M059J (cell line): ENCODE data around the gene ACTMAP. TPM values are rescaled to one million over a fixed set of nuclear protein-coding genes. Genes with fewer than 3 reads are reported as not detected.
"Not testable (repeated sequence)": the region's sequence is repeated elsewhere in the genome, so short reads cannot be mapped to it uniquely, and the experiment has no call there.

Source experiments
- DNase-seq: peaks from one replicate; pipeline ENCODE4 v3.0.0-alpha.2; 2012; ENCODE audit warnings: low read depth
- total RNA-seq: library from RNA; depleted of rRNA; stranded (reverse); fragments of >200 nt; shearing (Covaris generic); gene quantifications from 2 replicates; pipeline ENCODE4 v1.2.3, GENCODE V29; 2014

ACTMAP gene
- total RNA-seq, 1 experiment from 2014 or later = 1.3 TPM

DNA sequence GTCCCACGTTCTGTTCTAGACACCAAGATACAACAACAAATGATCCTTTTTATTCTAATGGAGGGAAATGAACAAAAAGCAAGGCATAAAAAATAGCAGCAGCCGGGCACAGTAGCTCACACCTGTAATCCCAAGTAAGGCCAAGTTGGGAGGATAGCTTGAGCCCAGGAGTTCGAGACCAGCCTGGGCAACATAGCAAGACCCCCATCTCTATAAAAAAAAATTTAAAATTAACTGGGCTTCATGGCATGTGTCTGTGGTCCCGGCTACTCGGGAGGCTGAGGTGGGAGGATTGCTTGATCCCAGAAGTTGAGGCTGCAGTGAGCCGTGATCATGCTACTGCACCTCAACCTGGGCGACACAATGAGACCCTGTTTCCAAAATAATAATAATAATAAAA is 26.1 kb upstream of the ACTMAP start:
- DNase-seq = no peak

DNA sequence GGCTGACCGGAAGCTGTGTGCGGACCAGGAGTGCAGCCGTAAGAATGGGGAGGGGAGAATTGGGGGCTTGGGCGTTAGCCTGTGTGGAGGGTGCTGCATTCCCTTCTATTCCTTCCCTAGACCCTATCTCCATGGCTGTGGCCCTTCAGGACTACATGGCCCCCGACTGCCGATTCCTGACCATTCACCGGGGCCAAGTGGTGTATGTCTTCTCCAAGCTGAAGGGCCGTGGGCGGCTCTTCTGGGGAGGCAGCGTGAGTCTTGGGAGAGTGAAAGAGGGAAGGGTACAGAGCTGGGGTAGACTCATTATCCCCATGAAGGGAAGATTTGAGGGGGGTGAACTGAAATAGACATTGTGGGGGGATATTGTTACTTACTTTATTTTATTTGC is 25.4 kb upstream of the ACTMAP start:
- no peak for DNase-seq

DNA sequence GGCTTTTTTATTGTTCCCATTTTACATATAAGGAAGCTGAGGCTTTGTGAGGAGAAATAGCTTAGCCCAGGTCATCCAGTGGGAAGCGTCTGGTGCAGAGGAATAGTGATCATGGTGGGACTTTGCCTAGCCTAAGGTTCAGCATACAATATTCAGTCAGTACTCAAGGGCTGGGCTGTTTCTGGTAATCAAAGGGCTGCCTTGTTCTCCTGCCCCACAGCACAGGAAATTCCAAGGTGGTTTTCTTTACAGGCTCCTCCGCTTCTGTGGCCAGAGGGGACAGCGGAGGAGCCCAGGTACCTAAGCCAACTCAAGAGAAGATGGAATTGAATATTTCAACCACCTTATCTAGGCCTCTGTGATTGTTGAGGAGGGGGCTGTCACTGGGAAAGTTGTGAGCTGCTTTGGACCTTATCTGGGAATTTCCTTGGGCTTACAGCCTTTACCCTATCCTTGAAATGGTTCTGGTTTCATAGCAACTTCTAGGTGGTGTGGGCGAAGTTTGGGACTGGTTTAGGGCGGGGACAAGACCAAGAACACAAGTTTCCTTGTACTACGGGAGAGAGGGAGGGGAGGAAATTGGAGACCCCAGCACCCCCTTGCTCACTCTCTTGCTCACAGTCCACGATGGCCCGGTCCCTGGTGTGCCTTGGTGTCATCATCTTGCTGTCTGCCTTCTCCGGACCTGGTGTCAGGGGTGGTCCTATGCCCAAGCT is 24.8 kb upstream of the ACTMAP start, which contains the start of gene MIA:
MIA (plus strand) TSS at position 606 of the 716 bp plus-strand sequence; CDS start at position 628, 22 bp downstream.
- DNase-seq = peak; percentile 48

DNA sequence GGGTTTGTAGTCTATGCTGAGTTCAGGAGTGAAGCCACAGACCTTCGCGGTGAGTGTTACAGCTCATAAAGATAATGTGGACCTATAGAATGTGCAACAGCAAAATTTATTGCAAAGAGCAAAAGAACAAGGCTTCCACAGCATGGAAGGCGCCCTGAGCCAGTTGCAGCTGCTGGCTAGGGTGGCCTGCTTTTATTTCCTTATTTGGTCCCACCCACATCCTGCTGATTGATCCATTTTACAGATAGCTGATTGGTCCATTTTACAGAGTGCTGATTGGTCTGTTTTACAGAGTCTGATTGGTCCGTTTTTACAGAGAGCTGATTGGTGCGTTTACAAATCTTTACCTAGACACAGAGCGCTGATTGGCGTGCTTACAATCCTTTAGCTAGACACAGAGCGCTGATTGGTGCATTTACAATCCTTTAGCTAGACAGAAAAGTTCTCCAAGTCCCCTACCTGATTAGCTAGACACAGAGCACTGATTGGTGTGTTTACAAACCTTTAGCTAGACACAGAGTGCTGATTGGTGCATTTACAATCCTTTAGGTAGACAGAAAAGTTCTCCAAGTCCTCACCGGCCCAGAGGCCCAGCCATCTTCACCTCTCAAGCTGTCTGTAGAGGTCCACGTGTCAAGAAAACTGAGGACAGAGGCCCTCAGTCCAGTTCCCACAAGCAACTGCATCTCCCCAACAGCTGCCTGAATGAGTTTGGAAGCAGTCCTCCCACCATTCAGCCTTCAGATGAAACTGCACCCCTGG is 21.0 kb upstream of the ACTMAP start:
- DNase-seq = not testable (repeated sequence)

DNA sequence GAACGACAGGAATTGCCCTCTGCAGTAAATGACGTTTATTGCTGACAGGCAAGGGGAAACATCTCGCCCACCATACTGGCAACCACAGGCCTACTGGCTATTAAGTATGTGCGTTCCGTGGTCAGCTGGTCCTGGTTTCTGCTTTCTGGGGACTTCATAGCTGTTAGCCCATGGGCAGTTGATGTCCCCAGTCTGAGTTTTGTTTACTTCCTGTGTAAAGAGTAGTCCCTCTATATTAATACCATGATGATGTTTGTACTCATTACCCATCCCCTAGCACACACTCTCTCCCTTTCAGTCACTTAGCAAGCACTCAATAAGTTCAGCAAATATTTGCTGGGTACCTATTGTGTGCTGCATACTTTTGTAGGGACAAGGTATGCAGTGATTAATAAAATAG is 18.6 kb upstream of the ACTMAP start:
- DNase-seq = peak; percentile 33

DNA sequence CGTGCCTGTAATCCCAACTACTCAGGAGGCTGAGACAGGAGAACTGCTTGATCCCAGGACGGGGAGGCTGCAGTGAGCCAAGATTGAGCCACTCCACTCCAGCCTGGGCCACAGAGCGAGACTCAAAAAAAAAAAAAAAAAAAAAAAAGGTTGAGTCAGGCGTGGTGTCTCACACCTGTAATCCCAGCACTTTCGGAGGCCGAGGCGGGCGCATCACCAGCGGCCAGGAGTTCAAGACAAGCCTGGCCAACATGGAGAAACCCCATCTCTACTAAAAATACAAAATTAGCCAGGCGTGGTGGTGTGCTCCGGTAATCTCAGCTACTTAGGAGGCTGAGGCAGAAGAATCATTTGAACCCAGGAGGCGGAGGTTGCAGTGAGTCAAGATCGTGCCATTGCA is 16.1 kb upstream of the ACTMAP start:
- not testable (repeated sequence) for DNase-seq

DNA sequence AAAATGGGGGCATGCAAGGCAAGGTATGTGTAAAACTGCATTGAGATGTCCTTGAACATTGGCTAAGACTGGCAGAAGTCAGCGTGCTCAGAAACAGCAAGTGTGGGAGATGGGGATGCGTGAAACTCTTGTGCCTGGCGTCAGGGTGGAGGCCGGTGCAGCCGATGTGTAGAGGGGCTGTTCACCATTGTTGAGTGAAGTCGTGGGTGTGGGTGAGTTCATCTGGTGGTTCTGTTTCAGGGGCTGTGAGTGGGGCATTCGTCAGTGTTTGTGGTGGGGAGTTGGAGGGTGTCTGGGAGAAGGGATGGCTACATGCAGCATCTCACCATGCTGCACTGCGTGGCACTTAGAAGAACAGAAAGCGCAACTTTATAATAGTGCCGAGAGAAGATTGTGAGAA is 13.7 kb upstream of the ACTMAP start:
- no peak for DNase-seq

DNA sequence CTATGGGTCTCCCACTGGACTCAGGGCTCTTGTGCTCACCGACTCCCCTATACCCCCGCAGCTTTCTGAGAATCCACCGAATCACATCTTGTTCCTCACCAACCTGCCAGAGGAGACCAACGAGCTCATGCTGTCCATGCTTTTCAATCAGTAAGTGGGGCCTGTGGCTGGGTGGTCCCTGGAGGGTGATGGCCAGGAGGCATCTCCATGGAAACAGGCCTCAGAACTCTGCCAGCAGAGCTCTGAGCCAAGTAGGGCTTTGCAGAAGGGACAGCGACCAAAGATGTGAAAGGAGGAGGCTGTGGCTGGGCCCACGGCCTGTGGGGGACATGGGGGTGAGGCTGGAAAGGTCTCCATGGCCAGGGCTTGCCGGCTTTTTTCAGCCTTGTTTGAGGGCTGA is 13.2 kb upstream of the ACTMAP start:
- no peak for DNase-seq

DNA sequence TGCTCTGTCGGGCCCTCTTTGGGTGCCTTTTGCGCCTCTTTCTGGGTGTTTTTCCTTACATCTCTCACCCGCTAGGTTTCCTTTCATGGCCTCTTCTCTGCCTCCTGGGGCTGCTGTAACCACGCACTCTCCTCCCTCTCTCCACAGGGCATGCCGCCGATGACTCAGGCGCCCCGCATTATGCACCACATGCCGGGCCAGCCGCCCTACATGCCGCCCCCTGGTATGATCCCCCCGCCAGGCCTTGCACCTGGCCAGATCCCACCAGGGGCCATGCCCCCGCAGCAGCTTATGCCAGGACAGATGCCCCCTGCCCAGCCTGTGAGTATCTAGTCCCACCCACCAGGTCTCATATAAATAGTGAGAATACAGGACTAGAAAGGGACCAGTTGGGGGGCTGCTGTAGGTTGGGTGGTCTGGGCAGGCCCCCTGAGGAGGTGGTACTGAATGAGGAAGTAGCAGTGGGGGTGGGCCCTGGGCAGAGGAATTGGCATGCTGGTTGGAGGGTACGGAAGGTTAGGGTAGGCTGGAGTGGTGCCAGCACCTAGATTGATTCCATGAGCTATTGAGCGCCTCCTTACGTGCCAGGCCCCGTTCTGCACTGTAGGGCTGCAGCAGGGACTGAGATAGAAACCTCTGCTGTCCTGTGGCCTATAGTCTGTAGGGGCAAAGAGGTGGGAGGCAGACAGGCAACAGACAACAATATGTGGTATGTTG is 12.6 kb upstream of the ACTMAP start:
- DNase-seq = no peak

DNA sequence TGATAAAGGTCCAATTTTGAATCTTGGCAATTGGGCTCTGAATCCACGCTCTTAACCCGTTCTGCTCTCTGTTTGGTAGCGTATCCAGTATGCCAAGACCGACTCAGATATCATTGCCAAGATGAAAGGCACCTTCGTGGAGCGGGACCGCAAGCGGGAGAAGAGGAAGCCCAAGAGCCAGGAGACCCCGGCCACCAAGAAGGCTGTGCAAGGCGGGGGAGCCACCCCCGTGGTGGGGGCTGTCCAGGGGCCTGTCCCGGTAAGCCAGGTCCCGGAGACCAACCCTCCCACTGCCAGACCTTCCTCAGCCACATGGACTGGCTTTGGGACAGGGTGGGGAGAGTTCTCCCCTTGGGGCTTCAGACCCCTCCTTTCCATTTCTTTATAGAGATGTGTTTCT is 9.1 kb upstream of the ACTMAP start:
- no peak for DNase-seq

DNA sequence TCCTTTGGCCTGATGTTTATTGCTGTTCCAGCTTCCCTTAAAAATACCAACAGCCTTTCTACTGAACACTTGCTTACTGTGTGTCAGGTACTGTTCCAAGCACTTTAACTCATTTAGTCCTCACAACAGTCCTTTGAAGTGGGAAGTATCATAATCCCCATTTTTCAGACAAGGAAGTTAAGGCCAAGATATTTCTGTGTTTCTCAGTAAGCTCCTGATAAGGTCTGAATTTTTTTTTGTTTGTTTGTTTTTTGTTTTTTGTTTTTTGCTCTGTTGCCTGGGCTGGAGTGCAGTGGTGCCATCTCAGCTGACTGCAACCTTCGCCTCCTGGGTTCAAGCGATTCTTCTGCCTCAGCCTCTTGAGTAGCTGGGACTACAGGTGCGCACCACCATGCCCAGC is 8.2 kb upstream of the ACTMAP start:
- no peak for DNase-seq

DNA sequence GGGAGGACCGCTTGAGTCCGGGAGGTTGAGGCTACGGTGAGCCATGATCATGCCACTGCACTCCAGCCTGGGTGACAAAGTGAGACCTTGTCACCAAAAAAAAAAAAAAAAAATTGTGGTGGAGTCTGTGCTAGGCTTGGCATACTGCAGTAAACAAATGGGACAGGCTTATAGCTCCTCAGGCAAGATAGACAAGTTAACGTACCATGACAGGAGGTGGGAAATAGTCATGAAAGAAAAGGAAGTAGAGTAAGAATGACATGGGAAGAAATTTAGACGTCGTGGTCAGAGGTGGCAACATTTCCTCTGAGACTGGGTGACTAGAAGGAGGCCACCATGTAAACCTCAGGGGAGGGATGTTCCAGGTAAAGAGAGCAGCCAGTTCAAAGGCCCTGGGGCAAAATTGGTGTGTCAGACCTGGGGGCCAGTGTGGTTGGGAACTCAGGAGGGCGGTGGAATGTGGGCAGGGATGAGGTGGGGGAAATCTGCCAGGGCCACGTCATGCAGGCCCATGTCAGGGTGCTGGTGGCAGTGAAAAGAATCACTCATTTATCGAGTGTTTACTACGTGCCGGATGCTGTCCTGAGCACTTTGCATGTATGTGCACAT is 6.3 kb upstream of the ACTMAP start:
- DNase-seq = peak; percentile 83

DNA sequence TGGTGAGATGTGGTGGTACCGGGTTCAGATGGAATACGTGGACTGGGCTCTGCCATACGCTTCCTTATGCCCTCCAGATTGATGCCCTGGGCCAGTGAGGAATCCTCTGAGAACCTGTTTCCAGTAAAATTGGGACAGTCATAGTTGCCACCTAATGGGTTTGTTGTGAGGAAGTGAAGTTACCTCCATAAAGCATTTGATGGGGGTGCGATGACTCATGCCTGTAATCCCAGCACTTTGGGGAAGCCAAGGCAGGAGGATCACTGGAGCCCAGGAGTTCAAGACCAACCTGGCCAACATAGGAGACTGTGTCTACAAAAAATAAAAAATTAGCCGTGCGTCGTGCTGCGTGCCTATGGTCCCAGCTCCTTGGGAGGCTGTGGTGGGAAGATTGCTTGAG is 5.5 kb upstream of the ACTMAP start:
- DNase-seq = no peak

DNA sequence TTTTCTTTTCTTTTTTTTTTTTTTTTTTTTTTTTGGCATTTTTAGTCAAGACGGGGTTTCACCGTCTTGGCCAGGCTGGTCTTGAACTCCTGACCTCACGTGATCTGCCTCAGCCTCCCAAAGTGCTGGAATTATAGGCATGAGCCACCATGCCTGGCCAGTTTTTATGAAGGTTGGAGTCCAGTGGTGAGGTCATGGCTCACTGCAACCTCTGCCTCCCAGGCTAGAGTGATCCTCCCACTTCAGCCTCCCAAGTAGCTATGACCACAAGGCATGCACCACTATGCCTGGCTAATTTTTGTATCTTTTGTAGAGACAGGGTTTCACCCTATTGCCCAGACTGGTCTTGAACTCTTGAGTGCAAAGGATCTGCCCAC is 5.0 kb upstream of the ACTMAP start:
- DNase-seq = no peak

DNA sequence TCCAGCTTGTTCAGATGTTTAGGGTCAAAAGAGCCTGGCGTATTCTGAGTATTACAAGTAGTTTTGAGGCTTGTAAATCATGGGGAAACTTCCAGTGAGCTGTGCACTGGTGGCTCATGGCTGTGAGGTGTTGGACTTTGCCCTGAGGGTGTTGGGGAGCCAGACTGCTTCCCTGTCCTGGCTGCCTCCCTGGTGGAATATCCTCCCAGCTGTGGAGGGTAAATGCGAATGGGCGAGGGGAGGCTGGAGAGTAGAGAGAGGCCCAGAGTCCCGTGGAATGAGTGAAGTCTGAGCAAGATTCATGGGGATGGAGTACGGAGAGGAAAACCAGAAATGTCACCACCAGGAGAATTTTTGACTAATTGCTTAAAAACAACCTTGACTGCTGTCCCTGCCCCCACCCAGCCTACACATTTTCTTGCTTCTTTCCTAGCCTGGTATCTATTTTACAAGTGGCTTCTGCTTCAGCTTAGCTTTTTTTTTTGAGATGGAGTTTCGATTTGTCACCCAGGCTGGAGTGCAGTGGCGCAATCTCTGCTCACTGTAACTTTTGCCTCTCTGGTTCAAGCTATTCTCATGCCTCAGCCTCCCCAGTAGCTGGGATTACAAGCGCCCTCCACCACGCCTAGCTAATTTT is 4.5 kb upstream of the ACTMAP start:
- DNase-seq = peak; percentile 54

DNA sequence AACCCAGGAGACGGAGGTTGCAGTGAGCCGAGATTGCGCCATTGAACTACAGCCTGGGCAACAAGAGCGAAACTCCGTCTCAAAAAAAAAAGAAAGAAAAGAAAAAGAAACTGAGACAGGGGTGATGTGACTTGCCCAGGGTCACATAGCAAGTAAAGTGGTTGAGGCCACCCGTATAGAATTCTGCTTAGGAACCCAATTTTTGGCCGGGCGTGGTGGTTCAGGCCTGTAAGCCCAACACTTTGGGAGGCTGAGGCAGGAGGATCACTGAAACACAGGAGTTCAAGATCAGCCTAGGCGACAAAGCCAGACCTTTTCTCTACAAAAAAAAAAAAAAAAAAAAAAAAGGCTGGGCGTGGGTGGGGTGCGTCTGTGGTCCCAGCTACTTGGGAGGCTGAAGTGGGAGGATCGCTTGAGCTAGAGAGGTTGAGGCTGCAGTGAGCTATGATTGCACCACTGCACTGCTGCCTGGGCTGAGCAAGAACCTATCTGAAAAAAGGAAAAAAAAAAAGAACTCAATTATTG is 2.0 kb upstream of the ACTMAP start:
- DNase-seq = no peak

DNA sequence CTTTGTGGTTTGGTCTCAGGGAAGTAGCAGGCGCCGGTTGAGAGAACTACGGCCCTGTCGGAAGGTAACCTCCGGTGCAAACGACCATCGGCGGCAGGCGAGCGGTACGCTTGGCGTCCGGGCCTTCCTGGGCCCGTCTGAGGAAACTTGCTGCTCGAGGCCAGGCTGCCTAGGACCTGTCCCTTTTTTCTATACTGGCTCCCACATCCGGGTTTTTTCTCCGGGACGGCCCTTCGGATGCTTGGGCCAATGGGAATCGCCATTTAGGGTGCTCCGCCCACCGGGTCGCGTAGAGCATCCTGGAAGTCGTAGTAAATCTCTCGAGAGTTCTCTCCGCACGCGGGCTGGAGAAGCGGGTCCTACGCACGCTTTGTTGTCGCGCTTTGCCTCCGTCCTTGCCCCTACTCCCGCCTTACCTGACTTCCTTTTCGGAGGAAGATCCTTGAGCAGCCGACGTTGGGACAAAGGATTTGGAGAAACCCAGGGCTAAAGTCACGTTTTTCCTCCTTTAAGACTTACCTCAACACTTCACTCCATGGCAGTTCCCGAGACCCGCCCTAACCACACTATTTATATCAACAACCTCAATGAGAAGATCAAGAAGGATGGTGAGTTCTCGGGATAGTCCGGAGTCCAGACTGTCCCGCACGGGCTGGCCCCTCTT is 729 bp upstream of the ACTMAP start, which contains the start of gene SNRPA:
SNRPA (plus strand) TSS at position 330 of the 664 bp plus-strand sequence; CDS start at position 536, 206 bp downstream.
- DNase-seq = peak; percentile 98

DNA sequence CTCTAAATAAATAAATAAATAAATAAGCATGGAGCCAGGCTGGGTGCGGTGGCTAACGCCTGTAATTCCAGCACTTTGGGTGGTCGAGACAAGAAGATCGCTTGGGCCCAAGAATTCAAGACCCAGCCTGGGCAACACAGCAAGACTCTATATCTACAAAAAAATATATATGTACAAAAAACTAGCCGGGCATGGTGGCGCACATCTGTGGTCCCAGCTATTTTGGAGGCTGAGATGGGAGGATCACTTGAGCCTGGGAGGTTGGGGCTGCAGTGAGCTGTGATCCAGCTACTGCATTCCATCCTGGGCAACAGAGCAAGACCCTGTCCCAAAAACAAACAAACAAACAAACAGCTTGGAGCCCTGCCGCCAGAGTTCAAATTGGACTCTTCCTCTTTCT is 2.7 kb downstream of the ACTMAP start:
- no peak for DNase-seq

DNA sequence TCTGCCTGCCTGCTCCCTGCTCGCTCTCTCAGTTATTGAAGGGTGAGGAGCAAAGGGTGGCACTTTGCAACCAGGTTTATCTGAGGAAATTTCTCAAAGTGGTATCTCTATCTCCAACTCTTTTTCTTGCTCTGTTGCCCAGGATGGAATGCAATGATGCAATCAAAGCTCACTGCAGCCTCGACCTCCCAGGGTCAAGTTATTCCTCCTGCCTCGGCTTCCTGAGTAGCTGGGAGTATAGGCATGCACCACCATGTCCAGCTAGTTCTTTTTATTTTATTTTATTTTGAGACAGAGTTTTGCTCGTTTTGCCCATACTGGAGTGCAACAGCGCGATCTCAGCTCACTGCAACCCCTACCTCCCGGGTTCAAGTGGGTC is 4.9 kb downstream of the ACTMAP start:
- DNase-seq = peak; percentile 55

DNA sequence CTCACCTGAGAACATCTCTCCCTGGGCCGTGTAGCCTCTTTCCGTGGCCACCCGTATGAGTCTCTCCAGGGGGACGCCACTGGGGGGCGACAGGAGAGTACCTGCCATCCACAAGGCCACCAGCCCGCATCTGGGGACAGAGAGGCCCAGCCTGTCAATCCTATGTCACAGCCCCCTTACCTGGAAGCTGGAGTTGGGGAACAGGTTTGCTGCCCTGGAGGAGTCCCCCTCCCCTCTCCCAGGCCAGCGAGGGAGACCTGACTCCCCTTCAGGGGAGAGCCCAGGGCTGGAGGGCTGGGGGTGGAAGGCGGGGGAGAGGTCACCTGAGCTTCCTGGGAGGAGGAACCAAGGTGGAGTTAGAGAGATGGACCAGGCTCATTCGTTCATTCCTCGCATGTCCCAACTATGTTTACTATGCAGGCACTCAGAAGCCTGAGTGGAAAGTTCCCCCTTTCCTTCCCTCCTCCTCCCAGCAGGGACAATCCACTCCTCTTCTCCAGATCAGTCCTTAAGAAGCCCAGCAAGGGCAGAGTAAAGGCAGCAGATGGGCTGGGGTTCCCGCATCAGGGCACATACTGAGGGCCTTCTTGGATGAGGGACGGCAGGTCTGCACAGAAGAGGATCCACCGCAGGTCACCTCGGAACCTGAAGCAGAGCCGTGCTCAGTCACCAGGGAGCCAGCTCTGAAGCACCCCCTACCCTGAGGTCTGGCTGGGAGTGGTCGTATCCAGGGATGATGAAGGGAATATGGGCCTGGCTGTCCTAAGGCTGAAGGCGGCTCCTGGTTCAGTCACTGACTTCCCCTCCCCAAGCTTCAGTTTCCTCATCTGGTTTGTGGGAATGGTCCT is 5.5 kb downstream of the ACTMAP start:
- no peak for DNase-seq
